GM18520 (cell line): ENCODE data around the gene IGSF9.

Source experiments
- ATAC-seq: cut with Tn5 transposase; IDR thresholded peaks from one replicate; pipeline ENCODE4 v1.9.1; 2021; ENCODE audit not compliant: unreplicated experiment

Gene IGSF9

GRCh38 chr1:159974350-159974965, 29.0 kb upstream of the IGSF9 start:
- ATAC-seq, result no peak

- ATAC-seq, result no peak
These were observed 28.0 kb upstream of the IGSF9 start for GRCh38 chr1:159973350-159973940.

GRCh38 chr1:159972443-159973205, 27.2 kb upstream of the IGSF9 start:
- ATAC-seq, result no peak

- no peak for ATAC-seq
These were observed 25.5 kb upstream of the IGSF9 start for GRCh38 chr1:159970932-159971342.

- ATAC-seq, result no peak
These were observed 23.5 kb upstream of the IGSF9 start for GRCh38 chr1:159968901-159969300.

GRCh38 chr1:159965263-159965662, 19.9 kb upstream of the IGSF9 start:
- ATAC-seq, result no peak

GRCh38 chr1:159964144-159964543, 18.7 kb upstream of the IGSF9 start:
- ATAC-seq, result no peak

GRCh38 chr1:159962176-159962575, 16.8 kb upstream of the IGSF9 start:
- no peak for ATAC-seq

- ATAC-seq, result no peak
These were observed 16.2 kb upstream of the IGSF9 start for GRCh38 chr1:159961636-159962035.

- ATAC-seq, result no peak
These were observed 15.4 kb upstream of the IGSF9 start for GRCh38 chr1:159960721-159961381.

- ATAC-seq, result peak; percentile 6
These were observed 14.0 kb upstream of the IGSF9 start for GRCh38 chr1:159959451-159959850.

- ATAC-seq, result peak; percentile 69
These were observed 13.4 kb upstream of the IGSF9 start for GRCh38 chr1:159958719-159959380.

- no peak for ATAC-seq
These were observed 12.4 kb upstream of the IGSF9 start for GRCh38 chr1:159957824-159958268.

GRCh38 chr1:159955456-159955855, 10.0 kb upstream of the IGSF9 start:
- no peak for ATAC-seq

GRCh38 chr1:159953536-159954515, 8.4 kb upstream of the IGSF9 start, which contains the start of gene SLAMF9:
SLAMF9 (minus strand) TSS chr1:159954237; CDS start chr1:159954137, 100 bp downstream.
- no peak for ATAC-seq

GRCh38 chr1:159952932-159953331, 7.5 kb upstream of the IGSF9 start:
- ATAC-seq, result no peak

- ATAC-seq, result no peak
These were observed 6.1 kb upstream of the IGSF9 start for GRCh38 chr1:159951551-159951950.

GRCh38 chr1:159951016-159951415, 5.6 kb upstream of the IGSF9 start:
- no peak for ATAC-seq

- no peak for ATAC-seq
These were observed 4.6 kb upstream of the IGSF9 start for GRCh38 chr1:159949981-159950381.

- ATAC-seq, result no peak
These were observed 3.7 kb upstream of the IGSF9 start for GRCh38 chr1:159949123-159949522.
